Measurements from ENCODE around the gene CELF4. TPM values are rescaled to one million over a fixed set of nuclear protein-coding genes. Genes with fewer than 3 reads are reported as not detected.

CELF4 gene
- total RNA-seq, 6 donors from 2014 or later = 0.15 to 1.4 (median 0.81) TPM; not detected in 1

DNA sequence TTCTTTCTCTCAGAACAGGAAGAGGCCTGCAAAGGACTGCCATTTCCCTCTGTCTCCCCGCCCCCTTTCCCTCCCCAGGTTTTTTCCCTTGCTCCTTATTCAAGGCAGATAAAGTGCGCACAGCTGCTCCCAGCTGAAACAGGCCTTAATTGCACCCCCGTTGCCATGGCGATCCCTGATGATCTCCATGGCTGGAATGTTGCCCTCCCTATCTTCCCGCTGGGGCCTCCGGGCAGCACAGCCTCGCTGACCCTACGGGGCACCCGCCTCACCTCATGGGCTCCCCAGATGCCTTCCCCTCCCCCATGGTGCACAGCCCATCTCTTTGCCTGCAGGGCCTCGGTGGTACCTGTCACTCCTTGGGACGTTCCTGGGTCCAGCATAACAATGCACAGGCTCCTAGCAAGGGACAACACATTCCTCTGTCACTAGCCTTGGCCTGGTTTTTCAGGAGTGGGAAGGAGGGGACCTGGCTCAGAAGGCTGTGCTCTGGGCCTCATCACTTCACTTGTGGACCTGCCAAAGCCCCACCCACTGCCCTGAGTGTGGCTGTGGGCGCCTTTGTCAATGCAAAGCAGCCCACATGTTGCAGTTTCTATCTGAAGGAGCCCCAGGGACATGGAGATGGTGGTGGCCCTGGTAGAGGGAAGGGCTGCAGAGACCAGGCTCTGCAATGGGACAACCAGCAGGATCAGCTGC lies 115.0 kb downstream of the CELF4 start:
- no peaks in the 10 kb centered on the region for H3K36me3 ChIP-seq
- H3K9me3 ChIP-seq = no peaks in the 10 kb centered on the region
- peaks cover 4 to 15% (median 7%) of the 10 kb centered on the region in 4 donors for H3K4me1 ChIP-seq
- no peak overlapping the region for H3K4me3 ChIP-seq
- no peak overlapping the region for H3K27ac ChIP-seq
- ATAC-seq (ENCODE audit: low FRiP score in 2 of 2) (no peak), DNase-seq (peak in 1 of 2 donors; percentile 55)
- TF ChIP-seq, protein P1, sequence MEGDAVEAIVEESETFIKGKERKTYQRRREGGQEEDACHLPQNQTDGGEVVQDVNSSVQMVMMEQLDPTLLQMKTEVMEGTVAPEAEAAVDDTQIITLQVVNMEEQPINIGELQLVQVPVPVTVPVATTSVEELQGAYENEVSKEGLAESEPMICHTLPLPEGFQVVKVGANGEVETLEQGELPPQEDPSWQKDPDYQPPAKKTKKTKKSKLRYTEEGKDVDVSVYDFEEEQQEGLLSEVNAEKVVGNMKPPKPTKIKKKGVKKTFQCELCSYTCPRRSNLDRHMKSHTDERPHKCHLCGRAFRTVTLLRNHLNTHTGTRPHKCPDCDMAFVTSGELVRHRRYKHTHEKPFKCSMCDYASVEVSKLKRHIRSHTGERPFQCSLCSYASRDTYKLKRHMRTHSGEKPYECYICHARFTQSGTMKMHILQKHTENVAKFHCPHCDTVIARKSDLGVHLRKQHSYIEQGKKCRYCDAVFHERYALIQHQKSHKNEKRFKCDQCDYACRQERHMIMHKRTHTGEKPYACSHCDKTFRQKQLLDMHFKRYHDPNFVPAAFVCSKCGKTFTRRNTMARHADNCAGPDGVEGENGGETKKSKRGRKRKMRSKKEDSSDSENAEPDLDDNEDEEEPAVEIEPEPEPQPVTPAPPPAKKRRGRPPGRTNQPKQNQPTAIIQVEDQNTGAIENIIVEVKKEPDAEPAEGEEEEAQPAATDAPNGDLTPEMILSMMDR (IDR thresholded peaks at IDR 0.05) = no peak
- peak in 1 of 2 donors; percentile 13 for TF ChIP-seq POLR2AphosphoS5 (IDR thresholded peaks at IDR 0.05)
- 49 to 58% methylated on average over 11 to 12 of the region's 12 CpGs for WGBS, 2 donors
- H3K27me3 ChIP-seq = no peaks in the 10 kb centered on the region

- 45 to 84% methylated on average over 2 of the region's 2 CpGs for WGBS, 2 donors
- no peak for DNase-seq
- Histone ChIP-seq H3K4me1 (peaks cover 4 to 15% (median 7%) of the 10 kb centered on the region in 4 donors), H3K4me3 (no peak overlapping the region), H3K27me3 (no peaks in the 10 kb centered on the region), H3K9me3 (no peaks in the 10 kb centered on the region), H3K36me3 (no peaks in the 10 kb centered on the region), H3K27ac (no peak overlapping the region)
- TF ChIP-seq, protein P1 (IDR thresholded peaks at IDR 0.05) = no peak
- TF ChIP-seq EP300 (IDR thresholded peaks at IDR 0.05) (no peak), POLR2AphosphoS5 (IDR thresholded peaks at IDR 0.05) (no peak), POLR2A (IDR thresholded peaks at IDR 0.05) (no peak)
- ATAC-seq (ENCODE audit: low FRiP score in 2 of 2) = no peak
These were observed 116.0 kb downstream of the CELF4 start for GRCh38 chr18:37449618-37450017.

GRCh38 chr18:37448946-37449345 lies 116.7 kb downstream of the CELF4 start:
- WGBS, 2 donors = 78 to 91% methylated on average over 2 to 4 of the region's 4 CpGs

GRCh38 chr18:37447962-37448888 lies 117.4 kb downstream of the CELF4 start:
- H3K4me1 ChIP-seq = peaks cover 2 to 9% (median 5%) of the 10 kb centered on the region in 4 donors
- no peaks in the 10 kb centered on the region for H3K9me3 ChIP-seq
- no peak overlapping the region for H3K4me3 ChIP-seq
- 76 to 84% methylated on average over 5 to 21 of the region's 22 CpGs for WGBS, 2 donors
- TF ChIP-seq, protein P1 (IDR thresholded peaks at IDR 0.05) = no peak
- TF ChIP-seq EP300 (IDR thresholded peaks at IDR 0.05) (no peak), POLR2A (IDR thresholded peaks at IDR 0.05) (no peak), POLR2AphosphoS5 (IDR thresholded peaks at IDR 0.05) (no peak)
- H3K36me3 ChIP-seq = no peaks in the 10 kb centered on the region
- H3K27ac ChIP-seq = no peak overlapping the region
- no peaks in the 10 kb centered on the region for H3K27me3 ChIP-seq
- ATAC-seq (ENCODE audit: low FRiP score in 2 of 2) (no peak), DNase-seq (peak in 1 of 2 donors; percentile 53)

More at GRCh38 chr18:37448946-37449345, 116.7 kb downstream of the CELF4 start:
- ATAC-seq (ENCODE audit: low FRiP score in 2 of 2) = no peak
- Histone ChIP-seq H3K27ac (no peak overlapping the region), H3K27me3 (no peaks in the 10 kb centered on the region), H3K4me3 (no peak overlapping the region), H3K4me1 (peaks cover 4 to 15% (median 7%) of the 10 kb centered on the region in 4 donors), H3K9me3 (no peaks in the 10 kb centered on the region), H3K36me3 (no peaks in the 10 kb centered on the region)
- TF ChIP-seq EP300 (IDR thresholded peaks at IDR 0.05) = no peak
- TF ChIP-seq, protein P1 (IDR thresholded peaks at IDR 0.05) = no peak
- TF ChIP-seq POLR2AphosphoS5 (IDR thresholded peaks at IDR 0.05) = no peak
- TF ChIP-seq POLR2A (IDR thresholded peaks at IDR 0.05) = no peak
- DNase-seq = no peak

Measured in upper lobe of left lung (tissue), 6 donors.